Smooth muscle cell (in vitro differentiated cells): ENCODE results near the gene SEC23B. TPM values are rescaled to one million over a fixed set of nuclear protein-coding genes. Genes with fewer than 3 reads are reported as not detected.

Source experiments
- DNase-seq: peaks from one replicate; lab custom pipeline; 2025; ENCODE audit not compliant: unreplicated experiment; lab: John Stamatoyannopoulos, UW
- H2AFZ ChIP-seq: fragments of 200-600 bp; sonication (generic); 2 replicates; pipeline ENCODE4 v1.6.0; 2016; ENCODE audit warnings: antibody characterized with exemption, low read depth, mild to moderate bottlenecking
- H3F3A ChIP-seq: fragments of 200-600 bp; sonication (generic); 2 replicates; pipeline ENCODE4 v1.6.0; 2017; ENCODE audit warnings: antibody characterized with exemption, low read depth
- H3K27ac ChIP-seq: fragments of 200-600 bp; sonication (generic); 2 replicates; pipeline ENCODE4 v1.5.1; 2016; ENCODE audit warnings: low read depth, mild to moderate bottlenecking
- H3K27me3 ChIP-seq: fragments of 200-600 bp; sonication (generic); 2 replicates; pipeline ENCODE4 v1.6.1; 2016; ENCODE audit warnings: low read depth, mild to moderate bottlenecking
- H3K36me3 ChIP-seq: fragments of 200-600 bp; sonication (generic); 2 replicates; pipeline ENCODE4 v1.5.1; 2016; ENCODE audit warnings: low read depth
- H3K4me1 ChIP-seq: fragments of 200-600 bp; sonication (generic); 2 replicates; pipeline ENCODE4 v1.5.1; 2016; ENCODE audit warnings: low read depth
- H3K4me2 ChIP-seq: fragments of 200-600 bp; sonication (generic); 2 replicates; pipeline ENCODE4 v1.6.0; 2016; ENCODE audit warnings: mild to moderate bottlenecking
- H3K4me3 ChIP-seq: fragments of 200-600 bp; sonication (generic); 2 replicates; pipeline ENCODE4 v1.5.1; 2016; ENCODE audit warnings: mild to moderate bottlenecking
- H3K79me2 ChIP-seq: fragments of 200-600 bp; sonication (generic); 2 replicates; pipeline ENCODE4 v1.6.0; 2016; ENCODE audit warnings: low read depth, mild to moderate bottlenecking
- H3K9ac ChIP-seq: fragments of 200-600 bp; sonication (generic); 2 replicates; pipeline ENCODE4 v1.6.0; 2016; ENCODE audit warnings: low read depth
- H3K9me3 ChIP-seq: fragments of 200-600 bp; sonication (generic); replicated peaks from 2 replicates; pipeline ENCODE4 v1.5.1; 2016; ENCODE audit warnings: low read depth
- H4K20me1 ChIP-seq: fragments of 200-600 bp; sonication (generic); 2 replicates; pipeline ENCODE4 v1.6.0; 2016; ENCODE audit warnings: low read depth
- WGBS: methylation state at CpG from one replicate; pipeline ENCODE4 v1.1.7; 2016; ENCODE audit warnings: low lambda C conversion rate; 5-methylcytosine and 5-hydroxymethylcytosine counted together
- polyA plus RNA-seq: library from polyadenylated mRNA; unstranded; fragments of >200 nt; fragmentation: Nextera tagmentation; extraction: Ambion mirVana; gene quantifications from 2 replicates; pipeline ENCODE4 v1.2.1, GENCODE V29; 2016
- total RNA-seq: library from RNA; depleted of rRNA; stranded (reverse); fragments of >200 nt; gene quantifications from 2 replicates; pipeline ENCODE4 v1.2.3, GENCODE V29; 2014
- TF ChIP-seq, protein P1 (sequence below): fragments of 200-600 bp; sonication (generic); IDR thresholded peaks from 2 replicates; pipeline ENCODE4 v1.5.1; 2017; ENCODE audit warnings: borderline replicate concordance, mild to moderate bottlenecking, antibody characterized with exemption; ENCODE audit not compliant: insufficient read depth, poor library complexity, severe bottlenecking

Gene SEC23B
- total and polyA plus RNA-seq, 2 experiments from 2014 or later, result 53.9 to 55.6 TPM

DNA sequence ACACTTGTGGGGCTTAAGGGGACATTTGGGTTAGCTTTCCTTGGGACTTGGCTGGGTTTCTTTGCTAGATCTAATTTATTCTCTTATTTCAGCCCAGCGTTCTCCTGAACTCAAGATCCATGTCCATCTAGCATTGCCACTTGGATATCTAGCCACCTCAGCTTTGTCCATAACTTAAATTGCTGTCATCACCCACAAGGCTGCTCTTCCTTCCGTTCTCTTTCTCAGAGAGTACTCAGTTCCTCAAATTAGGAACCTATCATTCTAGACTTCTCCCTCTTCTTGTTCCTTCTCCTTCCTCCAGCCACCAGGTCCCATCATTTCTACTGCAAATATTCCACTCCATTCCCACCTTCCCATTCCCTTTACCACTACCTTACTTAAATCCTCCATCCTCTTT is 63.8 kb downstream of the SEC23B start:
- Histone ChIP-seq H2AFZ (no peak overlapping the region), H3K4me3 (no peak overlapping the region), H3K4me1 (peaks cover 9% of the 10 kb centered on the region), H3K27ac (no peak overlapping the region), H3K36me3 (no peaks in the 10 kb centered on the region), H3K9me3 (no peaks in the 10 kb centered on the region), H3F3A (no peaks in the 10 kb centered on the region), H3K9ac (no peak overlapping the region), H3K4me2 (no peak overlapping the region), H3K27me3 (no peaks in the 10 kb centered on the region), H4K20me1 (no peaks in the 10 kb centered on the region), H3K79me2 (peaks cover 18% of the 10 kb centered on the region)
- DNase-seq, result no peak
- WGBS, result 92% methylated on average over 2 of the region's 2 CpGs
- TF ChIP-seq, protein P1, sequence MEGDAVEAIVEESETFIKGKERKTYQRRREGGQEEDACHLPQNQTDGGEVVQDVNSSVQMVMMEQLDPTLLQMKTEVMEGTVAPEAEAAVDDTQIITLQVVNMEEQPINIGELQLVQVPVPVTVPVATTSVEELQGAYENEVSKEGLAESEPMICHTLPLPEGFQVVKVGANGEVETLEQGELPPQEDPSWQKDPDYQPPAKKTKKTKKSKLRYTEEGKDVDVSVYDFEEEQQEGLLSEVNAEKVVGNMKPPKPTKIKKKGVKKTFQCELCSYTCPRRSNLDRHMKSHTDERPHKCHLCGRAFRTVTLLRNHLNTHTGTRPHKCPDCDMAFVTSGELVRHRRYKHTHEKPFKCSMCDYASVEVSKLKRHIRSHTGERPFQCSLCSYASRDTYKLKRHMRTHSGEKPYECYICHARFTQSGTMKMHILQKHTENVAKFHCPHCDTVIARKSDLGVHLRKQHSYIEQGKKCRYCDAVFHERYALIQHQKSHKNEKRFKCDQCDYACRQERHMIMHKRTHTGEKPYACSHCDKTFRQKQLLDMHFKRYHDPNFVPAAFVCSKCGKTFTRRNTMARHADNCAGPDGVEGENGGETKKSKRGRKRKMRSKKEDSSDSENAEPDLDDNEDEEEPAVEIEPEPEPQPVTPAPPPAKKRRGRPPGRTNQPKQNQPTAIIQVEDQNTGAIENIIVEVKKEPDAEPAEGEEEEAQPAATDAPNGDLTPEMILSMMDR, result no peak

DNA sequence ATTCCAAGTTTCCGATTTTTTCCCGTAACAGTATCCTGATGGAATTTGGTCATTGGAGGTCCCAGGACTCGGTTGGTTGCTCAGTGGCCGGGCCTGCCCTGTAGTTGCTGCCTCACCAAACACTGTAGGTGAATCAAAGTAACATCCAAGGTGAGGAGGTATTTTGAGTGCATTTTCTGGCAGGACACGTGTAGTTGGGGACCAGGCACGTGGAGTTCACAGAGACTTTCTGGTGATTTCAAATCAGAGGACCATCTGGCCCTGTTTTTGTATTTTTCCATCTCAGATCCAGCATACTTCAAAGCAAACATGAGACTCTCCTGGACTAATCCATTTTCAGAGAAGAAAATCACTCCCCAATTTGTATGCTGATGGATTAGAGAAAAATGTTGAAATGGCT is 70.2 kb downstream of the SEC23B start:
- no peak overlapping the region for H2AFZ ChIP-seq
- TF ChIP-seq, protein P1, result no peak
- H4K20me1 ChIP-seq, result no peaks in the 10 kb centered on the region
- no peaks in the 10 kb centered on the region for H3K36me3 ChIP-seq
- H3K9ac ChIP-seq, result no peak overlapping the region
- no peak overlapping the region for H3K4me2 ChIP-seq
- H3K27ac ChIP-seq, result no peak overlapping the region
- no peaks in the 10 kb centered on the region for H3K27me3 ChIP-seq
- H3K4me1 ChIP-seq, result no peaks in the 10 kb centered on the region
- no peaks in the 10 kb centered on the region for H3K79me2 ChIP-seq
- H3K9me3 ChIP-seq, result no peaks in the 10 kb centered on the region
- no peaks in the 10 kb centered on the region for H3F3A ChIP-seq
- DNase-seq, result no peak
- H3K4me3 ChIP-seq, result no peak overlapping the region
- WGBS, result 77% methylated on average over 6 of the region's 6 CpGs

DNA sequence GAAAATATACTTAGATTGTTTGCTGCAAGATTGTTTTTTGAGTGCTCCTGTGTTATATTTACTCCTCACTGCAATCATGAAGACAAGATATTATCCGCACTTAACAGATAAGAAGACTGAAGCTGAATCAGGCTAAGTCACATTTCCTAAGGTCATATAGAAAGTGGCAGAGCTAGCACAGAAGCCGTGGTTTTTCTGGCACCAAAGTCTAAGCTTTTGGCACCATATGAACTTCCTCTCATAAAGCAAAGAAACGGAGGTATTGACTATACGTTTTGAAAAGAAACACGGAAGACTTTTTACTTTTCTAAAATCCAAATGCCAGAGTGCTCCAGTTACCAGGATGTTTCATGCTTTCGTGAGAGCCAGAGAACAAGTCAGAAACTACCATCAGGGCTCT is 70.8 kb downstream of the SEC23B start:
- Histone ChIP-seq H3K4me1 (no peaks in the 10 kb centered on the region), H3K9me3 (no peaks in the 10 kb centered on the region), H3K4me3 (no peak overlapping the region), H3K4me2 (no peak overlapping the region), H3K9ac (no peak overlapping the region), H3F3A (no peaks in the 10 kb centered on the region), H3K36me3 (no peaks in the 10 kb centered on the region), H3K79me2 (no peaks in the 10 kb centered on the region), H4K20me1 (no peaks in the 10 kb centered on the region), H3K27me3 (no peaks in the 10 kb centered on the region), H2AFZ (no peak overlapping the region), H3K27ac (no peak overlapping the region)
- TF ChIP-seq, protein P1, result no peak
- 90% methylated on average over 6 of the region's 6 CpGs for WGBS
- DNase-seq, result no peak

DNA sequence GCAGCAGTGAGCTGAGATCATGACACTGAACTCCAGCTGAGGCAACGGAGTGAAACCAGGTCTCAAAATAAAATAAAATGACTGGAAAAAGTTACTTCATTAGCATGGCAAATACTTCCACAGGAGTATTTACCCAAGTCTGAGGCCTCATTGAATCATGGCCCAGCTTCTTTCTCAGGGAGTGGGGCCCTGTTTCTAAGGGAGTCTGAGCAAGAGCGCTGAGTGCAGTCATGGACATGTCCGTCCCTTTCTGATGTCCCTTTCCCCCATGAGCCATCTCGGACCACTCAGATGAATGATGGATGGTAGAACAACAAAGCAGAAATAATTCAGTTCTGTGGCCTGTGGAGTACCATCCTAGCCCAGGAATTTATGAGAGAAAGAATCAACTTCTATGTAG is 72.3 kb downstream of the SEC23B start:
- no peaks in the 10 kb centered on the region for H3K9me3 ChIP-seq
- H3K79me2 ChIP-seq, result no peaks in the 10 kb centered on the region
- DNase-seq, result no peak
- no peaks in the 10 kb centered on the region for H3K36me3 ChIP-seq
- no peak overlapping the region for H3K27ac ChIP-seq
- no peak overlapping the region for H3K4me2 ChIP-seq
- H2AFZ ChIP-seq, result no peak overlapping the region
- no peaks in the 10 kb centered on the region for H4K20me1 ChIP-seq
- no peaks in the 10 kb centered on the region for H3K4me1 ChIP-seq
- H3F3A ChIP-seq, result no peaks in the 10 kb centered on the region
- H3K27me3 ChIP-seq, result no peaks in the 10 kb centered on the region
- no peak overlapping the region for H3K4me3 ChIP-seq
- TF ChIP-seq, protein P1, result no peak
- WGBS, result 94% methylated on average over 4 of the region's 4 CpGs
- no peak overlapping the region for H3K9ac ChIP-seq
